VCaP (cell line): ENCODE data around the gene ZNF574.
"Not testable (repeated sequence)": the region's sequence is repeated elsewhere in the genome, so short reads cannot be mapped to it uniquely, and the experiment has no call there.

Experiments used
- H3K27ac ChIP-seq: fragments of 450-650 bp; 2 replicates; pipeline ENCODE4 v1.5.1; 2017
- TF ChIP-seq, protein P1 (sequence below): fragments of 450-650 bp; conservative IDR thresholded peaks from 2 replicates; pipeline ENCODE4 v1.5.1; 2017; ENCODE audit warnings: mild to moderate bottlenecking, moderate library complexity

Gene ZNF574

DNA sequence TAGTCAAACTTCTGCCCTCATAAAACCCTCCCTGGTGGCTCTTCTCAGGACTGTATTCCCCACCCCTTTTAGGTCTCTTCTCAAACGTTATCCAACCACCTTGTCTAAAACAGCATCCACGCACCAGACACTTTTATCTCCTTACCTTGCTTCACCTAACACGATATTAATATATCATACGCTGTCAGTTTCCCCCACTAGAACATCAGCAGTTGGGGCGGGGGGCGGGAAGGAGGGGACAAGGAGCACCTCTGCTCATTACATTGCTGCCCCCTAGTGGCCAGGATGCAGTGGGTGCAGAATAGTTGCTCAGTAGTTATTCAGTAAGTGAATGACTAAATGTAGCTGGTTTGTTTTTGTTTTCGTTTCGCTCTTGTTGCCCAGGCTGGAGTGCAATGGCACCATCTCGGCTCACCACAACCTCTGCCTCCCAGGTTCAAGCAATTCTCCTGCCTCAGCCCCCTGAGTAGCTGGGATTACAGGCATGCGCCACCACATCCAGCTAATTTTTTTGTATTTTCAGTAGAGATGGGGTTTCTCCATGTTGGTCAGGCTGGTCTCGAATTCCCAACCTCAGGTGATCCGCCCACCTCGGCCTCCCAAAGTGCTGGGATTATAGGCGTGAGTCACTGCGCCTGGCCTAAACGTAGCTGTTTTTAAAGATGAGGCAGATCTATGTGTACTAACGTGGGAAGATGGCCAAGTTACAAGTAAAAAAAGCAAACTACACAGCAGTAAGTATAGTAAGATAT is 41.1 kb upstream of the ZNF574 start:
- not testable (repeated sequence) for H3K27ac ChIP-seq

DNA sequence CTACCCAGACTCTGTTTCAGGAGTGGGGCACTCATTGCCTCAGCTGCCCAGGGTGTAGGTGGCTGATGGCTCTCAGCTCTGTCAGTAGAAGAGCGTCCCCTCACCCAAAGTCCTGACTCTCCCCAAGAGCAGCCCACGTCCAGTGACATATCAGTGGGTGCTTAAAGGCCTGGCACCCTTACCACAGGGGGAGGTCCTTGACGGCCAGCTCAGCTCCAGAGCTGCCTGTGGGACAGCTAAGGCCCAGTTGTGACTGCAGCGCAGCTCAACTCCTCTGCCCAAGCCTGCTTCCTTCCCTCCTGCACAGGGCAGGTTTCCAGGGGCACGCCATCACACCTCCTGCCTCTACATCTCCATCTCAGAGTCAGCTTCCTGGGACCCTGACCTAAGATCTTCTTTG is 38.3 kb upstream of the ZNF574 start:
- H3K27ac ChIP-seq = no peak overlapping the region
- TF ChIP-seq, protein P1, sequence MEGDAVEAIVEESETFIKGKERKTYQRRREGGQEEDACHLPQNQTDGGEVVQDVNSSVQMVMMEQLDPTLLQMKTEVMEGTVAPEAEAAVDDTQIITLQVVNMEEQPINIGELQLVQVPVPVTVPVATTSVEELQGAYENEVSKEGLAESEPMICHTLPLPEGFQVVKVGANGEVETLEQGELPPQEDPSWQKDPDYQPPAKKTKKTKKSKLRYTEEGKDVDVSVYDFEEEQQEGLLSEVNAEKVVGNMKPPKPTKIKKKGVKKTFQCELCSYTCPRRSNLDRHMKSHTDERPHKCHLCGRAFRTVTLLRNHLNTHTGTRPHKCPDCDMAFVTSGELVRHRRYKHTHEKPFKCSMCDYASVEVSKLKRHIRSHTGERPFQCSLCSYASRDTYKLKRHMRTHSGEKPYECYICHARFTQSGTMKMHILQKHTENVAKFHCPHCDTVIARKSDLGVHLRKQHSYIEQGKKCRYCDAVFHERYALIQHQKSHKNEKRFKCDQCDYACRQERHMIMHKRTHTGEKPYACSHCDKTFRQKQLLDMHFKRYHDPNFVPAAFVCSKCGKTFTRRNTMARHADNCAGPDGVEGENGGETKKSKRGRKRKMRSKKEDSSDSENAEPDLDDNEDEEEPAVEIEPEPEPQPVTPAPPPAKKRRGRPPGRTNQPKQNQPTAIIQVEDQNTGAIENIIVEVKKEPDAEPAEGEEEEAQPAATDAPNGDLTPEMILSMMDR = no peak

More for the DNA sequence above, 41.1 kb upstream of the ZNF574 start:
- TF ChIP-seq, protein P1 = peak; percentile 95

DNA sequence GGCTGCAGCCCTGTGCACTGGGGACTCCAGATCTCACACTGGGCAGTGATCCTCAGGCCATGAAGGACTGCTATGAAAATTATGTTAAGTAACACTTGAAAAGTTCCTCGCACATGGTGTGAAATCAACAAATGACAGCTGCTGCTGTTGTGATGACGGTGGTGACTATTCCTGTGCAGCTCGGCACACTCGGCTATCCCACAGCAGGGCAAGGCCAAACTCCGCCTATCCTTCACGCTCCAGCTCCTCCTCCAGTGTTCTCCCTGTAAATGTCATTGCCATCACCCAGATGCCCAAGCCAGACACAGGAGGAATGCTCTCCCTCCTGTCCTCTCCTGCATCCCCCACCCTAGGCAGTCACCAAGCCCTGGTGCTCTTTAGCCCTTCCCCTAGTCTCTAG is 37.3 kb upstream of the ZNF574 start:
- H3K27ac ChIP-seq = no peak overlapping the region
- TF ChIP-seq, protein P1 = no peak

DNA sequence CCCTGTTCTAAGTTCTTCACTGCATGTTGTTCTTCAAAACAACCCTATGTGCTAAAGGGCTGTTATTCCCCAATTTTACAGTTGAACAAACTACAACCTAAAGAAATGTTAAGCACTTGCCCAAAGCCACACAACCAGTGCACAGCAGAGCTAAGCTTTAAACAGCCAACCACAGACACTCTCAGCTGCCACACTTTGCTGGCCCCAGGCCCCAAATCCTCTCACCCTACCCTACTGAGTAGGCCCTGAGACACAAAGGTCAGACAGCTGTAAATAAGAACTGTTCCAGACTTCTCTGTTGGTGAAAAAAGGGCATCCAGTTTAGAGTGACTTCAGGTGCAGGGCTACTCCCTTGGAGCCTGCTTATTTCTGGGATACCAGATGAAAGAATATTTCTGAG is 35.9 kb upstream of the ZNF574 start:
- no peak overlapping the region for H3K27ac ChIP-seq
- TF ChIP-seq, protein P1 = no peak

DNA sequence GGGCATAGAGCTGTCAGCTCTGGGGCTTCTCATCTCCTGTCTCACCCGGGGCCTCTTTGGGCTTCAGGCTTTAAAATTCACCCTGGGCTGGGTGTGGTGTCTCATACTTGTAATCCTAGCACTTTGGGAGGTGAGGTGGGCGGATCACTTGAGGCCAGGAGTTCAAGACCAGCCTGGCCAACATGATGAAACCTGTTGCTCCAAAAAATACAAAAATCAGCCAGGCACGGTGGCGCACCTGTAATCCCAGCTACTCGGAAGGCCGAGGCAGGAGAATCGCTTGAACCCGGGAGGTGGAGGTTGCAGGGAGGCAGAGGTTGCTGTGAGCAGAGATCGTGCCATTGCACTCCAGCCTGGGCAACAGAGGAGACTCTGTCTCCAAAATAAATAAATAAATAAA is 35.5 kb upstream of the ZNF574 start:
- not testable (repeated sequence) for H3K27ac ChIP-seq

DNA sequence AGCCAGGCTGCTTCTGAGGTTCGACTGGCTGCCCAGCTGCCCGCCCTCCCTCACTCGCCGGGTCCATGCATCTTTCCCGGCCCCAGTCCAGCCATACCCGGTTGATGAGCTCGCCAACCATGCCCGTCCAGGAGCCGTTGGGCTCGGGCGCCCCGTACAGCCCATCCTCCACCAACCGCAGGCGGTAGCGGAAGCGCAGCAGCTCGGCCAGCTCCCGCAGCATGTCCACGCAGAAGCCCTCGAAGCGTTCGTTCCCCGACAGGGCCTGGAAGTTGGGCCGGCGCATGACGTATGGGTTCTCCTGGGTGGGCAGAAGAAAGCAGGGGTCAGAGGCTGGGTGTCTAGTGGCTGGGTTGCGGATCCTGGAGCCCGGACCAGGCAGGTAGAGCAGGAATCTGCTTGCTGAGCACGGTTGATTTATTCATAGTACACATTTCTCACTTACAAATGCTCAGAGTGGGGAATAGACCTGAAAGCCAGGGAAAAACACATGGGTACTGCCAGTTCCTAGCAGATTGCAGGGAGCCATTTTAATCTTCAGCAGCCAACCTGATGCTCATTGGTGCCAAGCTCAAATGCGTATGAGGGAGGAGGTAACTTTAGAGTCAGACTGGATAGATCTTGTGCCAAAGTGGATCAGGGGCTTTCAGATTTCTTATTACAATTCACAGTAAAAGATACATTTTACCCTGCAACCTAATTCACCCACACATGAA is 33.4 kb upstream of the ZNF574 start:
- H3K27ac ChIP-seq = no peak overlapping the region
- TF ChIP-seq, protein P1 = no peak

DNA sequence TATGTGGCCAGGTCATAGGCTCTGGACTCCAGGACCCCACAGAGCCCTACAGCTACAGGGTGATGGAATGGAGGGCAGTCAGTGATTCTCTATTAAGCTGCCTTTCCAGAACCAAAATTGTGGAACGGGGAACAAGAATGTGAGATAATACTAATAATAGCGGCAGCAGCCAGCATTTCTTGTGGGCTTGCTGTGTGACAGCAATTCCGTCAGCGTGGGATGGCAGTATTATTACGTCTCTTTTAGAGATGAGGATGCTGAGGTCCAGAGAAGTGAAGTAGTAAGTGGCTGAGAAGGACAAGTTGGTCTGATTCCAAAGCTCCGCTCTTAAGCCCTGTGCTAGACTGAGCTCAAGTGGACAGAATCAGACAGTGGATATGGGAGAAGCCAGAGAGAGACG is 30.4 kb upstream of the ZNF574 start:
- H3K27ac ChIP-seq = no peak overlapping the region
- TF ChIP-seq, protein P1 = no peak

DNA sequence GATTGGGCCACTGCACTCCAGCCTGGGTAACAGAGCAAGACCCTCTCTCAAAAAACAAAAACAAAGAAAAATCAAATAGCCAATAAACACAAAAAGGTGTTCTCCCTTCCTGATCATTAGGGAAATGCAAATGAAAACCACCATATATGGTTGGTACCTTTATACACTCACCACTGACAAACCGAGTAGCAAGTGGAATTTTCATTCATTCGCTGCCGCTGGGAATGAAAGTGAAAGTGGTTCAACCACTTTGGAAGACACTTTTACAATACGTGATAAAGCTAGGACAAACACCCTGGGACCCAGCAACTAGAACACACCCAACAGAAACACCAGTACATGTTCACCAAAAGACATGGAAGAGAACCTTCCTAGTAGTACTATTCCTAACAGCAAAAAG is 27.0 kb upstream of the ZNF574 start:
- H3K27ac ChIP-seq = peak overlapping the region; percentile 62
- TF ChIP-seq, protein P1 = no peak
